ENCODE measurements around the gene MACROD2. TPM values are rescaled to one million over a fixed set of nuclear protein-coding genes. Genes with fewer than 3 reads are reported as not detected.

MACROD2 gene
- total RNA-seq, 1 experiment from 2014 or later = 1.6 TPM

DNA sequence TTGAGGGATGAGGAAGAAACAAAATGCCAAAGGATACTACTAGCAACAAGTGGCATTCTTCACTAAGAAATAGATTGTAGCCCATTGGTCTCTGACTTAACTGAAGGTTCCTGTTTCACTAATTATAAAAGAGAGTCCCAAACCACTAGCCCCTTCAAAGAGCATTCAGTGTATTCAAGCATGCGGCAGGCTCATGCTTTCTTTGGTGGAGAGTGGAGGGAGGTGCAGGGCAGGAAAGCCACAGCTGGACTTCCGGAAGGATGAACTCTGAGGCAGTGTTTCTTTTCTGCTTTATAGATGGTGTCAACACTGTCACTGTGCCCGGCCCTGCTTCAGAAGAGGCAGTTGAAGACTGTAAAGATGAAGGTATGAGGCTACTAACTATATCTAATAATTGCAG lies 1941.9 kb downstream of the MACROD2 start:
- H3K4me3 Mint-ChIP-seq = no peak overlapping the region
- H3K36me3 Mint-ChIP-seq (ENCODE audit: insufficient read depth in 1 of 3, low read depth in 3 of 3) = peaks cover 6 to 28% (median 7%) of the 10 kb centered on the region in 3 experiments; a peak in 5 of 7 replicates
- H3K4me1 Mint-ChIP-seq = peaks cover 0 to 7% of the 10 kb centered on the region in 2 experiments; a peak in 2 of 4 replicates
- no peak overlapping the region for H4K5ac ChIP-seq (ENCODE audit: insufficient read length, low read depth, low read length)
- H3K18ac ChIP-seq (ENCODE audit: insufficient read length, low read depth, low read length) = no peak overlapping the region
- WGBS (ENCODE audit: extremely low coverage, insufficient read length, low lambda C conversion rate) = no CpG with 5 or more reads among the region's 3 CpGs
- no peaks in the 10 kb centered on the region for H3K27me3 ChIP-seq (ENCODE audit: insufficient read depth, low read length)
- no peak overlapping the region for H3K56ac ChIP-seq (ENCODE audit: insufficient read length, low read depth, low read length)
- H2AK5ac ChIP-seq (ENCODE audit: insufficient read length, low read length) = no peak overlapping the region
- no peak overlapping the region for H3T11ph ChIP-seq (ENCODE audit: low read length)
- H3K79me2 ChIP-seq (ENCODE audit: insufficient read depth, low read length) = no peaks in the 10 kb centered on the region
- H3K23ac ChIP-seq (ENCODE audit: insufficient read length, low read depth, low read length) = no peak overlapping the region
- no peak overlapping the region for H4K8ac ChIP-seq (replicated peaks; ENCODE audit: insufficient read length, low read depth, low read length)
- H2BK120ac ChIP-seq (ENCODE audit: low read depth, low read length, poor library complexity, severe bottlenecking) = no peak overlapping the region
- no peak overlapping the region for H3K27ac ChIP-seq (ENCODE audit: insufficient read length, low read depth, low read length)
- peaks cover 18% of the 10 kb centered on the region in 2 experiments for H3K9me3 Mint-ChIP-seq
- H2BK20ac ChIP-seq (ENCODE audit: low read depth, low read length, poor library complexity, severe bottlenecking) = no peak overlapping the region
- no peak overlapping the region for H3K9ac ChIP-seq (ENCODE audit: extremely low read depth, insufficient read length, low read length)
- H3K4me2 ChIP-seq (ENCODE audit: insufficient read depth, insufficient read length, low read length) = no peak overlapping the region
- no peak overlapping the region for H3K14ac ChIP-seq (ENCODE audit: insufficient read depth, low read length)
- TF ChIP-seq, protein P1, sequence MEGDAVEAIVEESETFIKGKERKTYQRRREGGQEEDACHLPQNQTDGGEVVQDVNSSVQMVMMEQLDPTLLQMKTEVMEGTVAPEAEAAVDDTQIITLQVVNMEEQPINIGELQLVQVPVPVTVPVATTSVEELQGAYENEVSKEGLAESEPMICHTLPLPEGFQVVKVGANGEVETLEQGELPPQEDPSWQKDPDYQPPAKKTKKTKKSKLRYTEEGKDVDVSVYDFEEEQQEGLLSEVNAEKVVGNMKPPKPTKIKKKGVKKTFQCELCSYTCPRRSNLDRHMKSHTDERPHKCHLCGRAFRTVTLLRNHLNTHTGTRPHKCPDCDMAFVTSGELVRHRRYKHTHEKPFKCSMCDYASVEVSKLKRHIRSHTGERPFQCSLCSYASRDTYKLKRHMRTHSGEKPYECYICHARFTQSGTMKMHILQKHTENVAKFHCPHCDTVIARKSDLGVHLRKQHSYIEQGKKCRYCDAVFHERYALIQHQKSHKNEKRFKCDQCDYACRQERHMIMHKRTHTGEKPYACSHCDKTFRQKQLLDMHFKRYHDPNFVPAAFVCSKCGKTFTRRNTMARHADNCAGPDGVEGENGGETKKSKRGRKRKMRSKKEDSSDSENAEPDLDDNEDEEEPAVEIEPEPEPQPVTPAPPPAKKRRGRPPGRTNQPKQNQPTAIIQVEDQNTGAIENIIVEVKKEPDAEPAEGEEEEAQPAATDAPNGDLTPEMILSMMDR (conservative IDR thresholded peaks at IDR 0.05) = no peak
- no peak overlapping the region for H2BK15ac ChIP-seq (ENCODE audit: low read depth, low read length)
- H3K27ac Mint-ChIP-seq = no peak overlapping the region; a peak in 1 of 7 replicates
- H3K4ac ChIP-seq (ENCODE audit: low read depth, low read length) = no peak overlapping the region
- H2AFZ ChIP-seq (ENCODE audit: low read length) = no peak overlapping the region
- H3K9me3 ChIP-seq (ENCODE audit: control insufficient read depth, low read depth, low read length) = no peaks in the 10 kb centered on the region
- H3K4me1 ChIP-seq (ENCODE audit: insufficient read depth, low read length) = no peaks in the 10 kb centered on the region
- H2BK5ac ChIP-seq (ENCODE audit: insufficient read length, low read length) = no peak overlapping the region
- no peaks in the 10 kb centered on the region for H3K23me2 ChIP-seq (ENCODE audit: insufficient read length, low read depth, low read length, poor library complexity, severe bottlenecking)
- no peaks in the 10 kb centered on the region; the same call in 1 of the 2 replicates for H3K27me3 Mint-ChIP-seq (ENCODE audit: low read depth)
- H4K91ac ChIP-seq (ENCODE audit: insufficient read length, low read depth, low read length) = no peak overlapping the region
- no peaks in the 10 kb centered on the region for H4K20me1 ChIP-seq (ENCODE audit: control insufficient read depth, insufficient read depth, insufficient read length)
- no peak for DNase-seq
- H3K79me1 ChIP-seq (ENCODE audit: insufficient read depth, low read depth, low read length, poor library complexity, severe bottlenecking) = no peaks in the 10 kb centered on the region
- H2BK12ac ChIP-seq (ENCODE audit: insufficient read length, low read depth, low read length) = no peak overlapping the region

Measured in H9 (cell line).